Right lobe of liver (tissue), 6 donors: ENCODE data around the gene SCRN2. TPM values are rescaled to one million over a fixed set of nuclear protein-coding genes. Genes with fewer than 3 reads are reported as not detected.

Experiments
- ATAC-seq, 4 donors: fragments of 200-7000 bp; cut with Tn5 transposase; one replicate each; pipeline ENCODE4 v1.9.1; 2020; ENCODE audit warnings: mild to moderate bottlenecking in 4 of 4, moderate library complexity in 4 of 4
- DNase-seq, 3 donors: peaks; one replicate each; pipeline ENCODE4 v3.0.0-alpha.2; 2020
- H3K27ac ChIP-seq, 3 donors: fragments of 200-600 bp; one replicate each; pipeline ENCODE4 v1.8.0; 2022
- H3K27me3 ChIP-seq, 2 donors: fragments of 200-600 bp; one replicate each; pipeline ENCODE4 v1.8.0; 2022
- H3K36me3 ChIP-seq, 4 donors: fragments of 200-600 bp; sonication (generic) in 1 of 4; one replicate each; pipeline versions ENCODE4 v1.5.1 to v1.8.0; 2017 to 2022; ENCODE audit warnings: control low read depth in 1 of 4
- H3K4me1 ChIP-seq, 4 donors: fragments of 200-600 bp; sonication (generic) in 1 of 4; one replicate each; pipeline versions ENCODE4 v1.5.1 to v1.8.0; 2017 to 2022; ENCODE audit warnings: control low read depth in 1 of 4
- H3K4me3 ChIP-seq, 3 donors: fragments of 200-600 bp; one replicate each; pipeline ENCODE4 v1.8.0; 2022
- H3K9me3 ChIP-seq, 4 donors: fragments of 200-600 bp; sonication (generic) in 1 of 4; one replicate each; pipeline versions ENCODE4 v1.5.1 to v1.8.0; 2017 to 2022; ENCODE audit warnings: control low read depth in 1 of 4
- POLR2A ChIP-seq: fragments of 450-650 bp; IDR thresholded peaks from one replicate; pipeline ENCODE4 v1.6.1; 2017; ENCODE audit warnings: antibody characterized with exemption, mild to moderate bottlenecking
- WGBS: methylation state at CpG from one replicate; pipeline ENCODE4 v1.1.6; 2018; ENCODE audit warnings: low coverage, low lambda C conversion rate; ENCODE audit not compliant: insufficient coverage; ENCODE audit errors: missing lambda C conversion rate; 5-methylcytosine and 5-hydroxymethylcytosine counted together
- intact Hi-C, 2 donors: fragments of 100-400 bp; cut with DNase I; formaldehyde crosslinking; loops; one replicate each; pipeline versions ENCODE4 v1.11.2 to v1.14.1; 2022
- total RNA-seq, 6 experiments: library from RNA; depleted of rRNA in 2 of 6; stranded (reverse); fragments of >200 nt in 2 of 6; fragmentation: NEBNext Ultra II Directional in 3 of 6; extraction: Animal tissue kit (Norgen Biotek cat#: 25700) in 3 of 6; gene quantifications; one replicate each; pipeline versions ENCODE4 v1.1.0 to v1.2.4, GENCODE V29; 2016 to 2023
- TF ChIP-seq, protein P1 (sequence below), 4 donors: fragments of 200-600 bp in 3 of 4; fragments of 450-650 bp in 1 of 4; IDR thresholded peaks; one replicate each; pipeline versions ENCODE4 v1.5.1 to v1.8.0; 2016 to 2022; ENCODE audit warnings: antibody characterized with exemption in 4 of 4, mild to moderate bottlenecking in 2 of 4
- donor health status: DM: no; HTN: yes; CAD: no.
- donor health status: DM: no; HTN: no; CAD: no.
- donor health status: DM: no; HTN: no; CAD: no.
- donor health status: DM: no; HTN: yes; CAD: no.
- donor health status: DM: no; HTN: yes; CAD: no.

The SCRN2 gene
- total RNA-seq, 6 experiments from 2014 or later: 18.1 to 25.7 (median 19.6) TPM

DNA sequence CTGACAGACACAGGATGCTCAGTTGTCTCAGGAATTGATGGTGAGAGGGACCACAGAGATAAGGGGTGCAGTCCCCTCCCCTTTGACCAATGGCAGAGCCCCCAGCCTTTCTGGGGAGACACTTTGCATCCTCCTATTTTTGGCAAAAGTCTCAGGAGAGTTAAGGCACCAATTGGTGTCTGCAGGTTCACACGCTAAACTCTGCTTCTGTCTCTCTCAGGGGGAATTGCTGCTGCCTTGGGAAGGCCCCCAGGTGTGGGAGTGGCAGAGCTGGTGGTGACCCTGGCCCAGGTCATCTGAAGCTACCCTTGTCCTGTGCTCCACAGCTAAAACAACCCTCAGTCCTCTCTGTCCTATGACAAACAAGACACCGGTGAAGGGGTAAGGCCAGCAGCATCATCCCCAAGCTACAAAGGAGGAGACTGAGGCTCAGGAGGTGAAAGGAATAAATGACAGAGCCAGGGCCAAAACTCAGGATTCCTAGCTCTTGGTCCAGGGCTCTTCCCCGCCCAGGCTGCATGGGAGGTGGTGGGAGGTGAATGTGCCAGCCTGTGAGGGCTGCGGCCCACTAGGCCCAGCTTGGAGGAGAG, 39.8 kb downstream of the SCRN2 start:
- intact Hi-C loops: loop anchor here in 1 of 2 donors (10.0 kb wide), 1 partner anchor 96 kb away; no protein-coding TSS in a partner anchor
- 70% methylated on average over 2 of the region's 4 CpGs for WGBS
- H3K9me3 ChIP-seq: no peaks in the 10 kb centered on the region
- H3K4me1 ChIP-seq: no peaks in the 10 kb centered on the region
- no peaks in the 10 kb centered on the region for H3K27me3 ChIP-seq
- H3K4me3 ChIP-seq: no peak overlapping the region
- TF ChIP-seq, protein P1, sequence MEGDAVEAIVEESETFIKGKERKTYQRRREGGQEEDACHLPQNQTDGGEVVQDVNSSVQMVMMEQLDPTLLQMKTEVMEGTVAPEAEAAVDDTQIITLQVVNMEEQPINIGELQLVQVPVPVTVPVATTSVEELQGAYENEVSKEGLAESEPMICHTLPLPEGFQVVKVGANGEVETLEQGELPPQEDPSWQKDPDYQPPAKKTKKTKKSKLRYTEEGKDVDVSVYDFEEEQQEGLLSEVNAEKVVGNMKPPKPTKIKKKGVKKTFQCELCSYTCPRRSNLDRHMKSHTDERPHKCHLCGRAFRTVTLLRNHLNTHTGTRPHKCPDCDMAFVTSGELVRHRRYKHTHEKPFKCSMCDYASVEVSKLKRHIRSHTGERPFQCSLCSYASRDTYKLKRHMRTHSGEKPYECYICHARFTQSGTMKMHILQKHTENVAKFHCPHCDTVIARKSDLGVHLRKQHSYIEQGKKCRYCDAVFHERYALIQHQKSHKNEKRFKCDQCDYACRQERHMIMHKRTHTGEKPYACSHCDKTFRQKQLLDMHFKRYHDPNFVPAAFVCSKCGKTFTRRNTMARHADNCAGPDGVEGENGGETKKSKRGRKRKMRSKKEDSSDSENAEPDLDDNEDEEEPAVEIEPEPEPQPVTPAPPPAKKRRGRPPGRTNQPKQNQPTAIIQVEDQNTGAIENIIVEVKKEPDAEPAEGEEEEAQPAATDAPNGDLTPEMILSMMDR (IDR thresholded peaks at IDR 0.05): no peak
- no peak for TF ChIP-seq POLR2A
- ATAC-seq: no peak
- H3K36me3 ChIP-seq: no peaks in the 10 kb centered on the region
- no peak overlapping the region for H3K27ac ChIP-seq
- no peak for DNase-seq

DNA sequence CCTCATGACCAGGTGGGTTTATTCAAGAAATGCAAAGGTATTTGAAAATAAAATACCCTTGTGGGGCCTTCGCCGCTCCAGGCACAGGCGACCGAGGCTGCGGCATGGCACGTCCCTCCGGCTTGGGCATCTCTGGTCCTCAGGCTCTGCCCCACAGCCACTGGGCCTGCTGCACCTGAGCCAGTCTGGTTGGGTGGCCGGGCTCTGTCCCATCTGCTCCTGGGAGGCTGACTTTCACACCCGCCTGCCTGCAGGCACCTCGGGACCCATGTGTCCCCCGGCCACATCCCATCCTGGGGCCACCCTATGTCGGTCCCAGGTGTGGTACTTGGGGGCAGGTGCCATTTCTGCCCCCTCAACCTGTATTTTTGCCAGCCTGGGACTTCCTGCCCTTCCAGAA, 40.4 kb downstream of the SCRN2 start:
- intact Hi-C loops: loop anchor here in 1 of 2 donors (10.0 kb wide), 1 partner anchor 96 kb away; no protein-coding TSS in a partner anchor
- H3K4me1 ChIP-seq: no peaks in the 10 kb centered on the region
- H3K27ac ChIP-seq: no peak overlapping the region
- H3K9me3 ChIP-seq: no peaks in the 10 kb centered on the region
- H3K27me3 ChIP-seq: no peaks in the 10 kb centered on the region
- H3K4me3 ChIP-seq: no peak overlapping the region
- no peak for TF ChIP-seq POLR2A
- no peaks in the 10 kb centered on the region for H3K36me3 ChIP-seq
- no peak for DNase-seq
- peak in 1 of 4 donors; percentile 14 for ATAC-seq
- 89% methylated on average over 5 of the region's 12 CpGs for WGBS

DNA sequence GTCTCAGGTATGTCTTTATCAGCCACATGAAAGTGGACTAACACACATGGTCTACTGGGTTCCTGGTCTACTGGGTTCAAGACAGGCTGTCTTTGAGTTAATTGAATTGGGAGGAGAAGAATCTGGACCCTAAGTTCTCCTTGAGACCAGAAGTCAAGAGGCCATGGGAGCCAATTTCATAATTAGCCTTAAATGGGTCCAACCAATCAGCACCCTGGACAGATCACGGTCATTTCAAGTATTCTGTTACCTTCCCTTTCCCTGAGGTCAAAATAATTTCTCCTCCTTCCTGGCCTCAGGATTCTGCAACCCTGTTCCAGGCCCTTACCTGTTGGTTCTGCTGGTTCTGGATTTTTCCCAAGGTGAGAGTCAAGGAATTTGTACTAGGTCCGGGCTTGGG, 43.3 kb downstream of the SCRN2 start:
- Histone ChIP-seq H3K27me3 (no peaks in the 10 kb centered on the region), H3K4me1 (no peaks in the 10 kb centered on the region), H3K36me3 (no peaks in the 10 kb centered on the region), H3K9me3 (no peaks in the 10 kb centered on the region), H3K4me3 (no peak overlapping the region), H3K27ac (no peak overlapping the region)
- intact Hi-C loops: no loop called here
- no peak for DNase-seq
- 42% methylated on average over 2 of the region's 2 CpGs for WGBS
- TF ChIP-seq POLR2A: no peak
- TF ChIP-seq, protein P1 (IDR thresholded peaks at IDR 0.05): no peak
- ATAC-seq: no peak

DNA sequence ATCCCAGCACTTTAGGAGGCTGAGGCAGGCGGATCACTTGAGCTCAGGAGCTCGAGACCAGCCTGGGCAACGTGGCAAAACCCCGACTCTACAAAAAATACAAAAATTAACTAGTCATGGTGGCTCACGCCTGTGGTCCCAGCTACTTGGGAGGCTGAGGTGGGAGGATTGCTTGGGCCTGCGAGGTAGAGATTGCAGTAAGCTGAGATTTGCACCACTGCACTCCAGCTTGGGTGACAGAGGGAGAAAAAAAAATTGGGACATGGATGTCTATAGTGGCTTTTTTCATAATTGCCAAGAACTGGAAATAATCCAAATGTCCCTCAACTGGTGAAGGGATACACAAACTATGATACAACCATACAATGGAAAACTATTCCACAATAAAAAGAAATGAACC, 48.1 kb downstream of the SCRN2 start:
- H3K27me3 ChIP-seq: peaks cover 7 to 17% of the 10 kb centered on the region in 2 donors
- no peak for TF ChIP-seq POLR2A
- TF ChIP-seq, protein P1 (IDR thresholded peaks at IDR 0.05): no peak
- ATAC-seq (no peak), DNase-seq (no peak)
- H3K36me3 ChIP-seq: no peaks in the 10 kb centered on the region
- H3K9me3 ChIP-seq: no peaks in the 10 kb centered on the region
- H3K4me3 ChIP-seq: no peak overlapping the region
- H3K4me1 ChIP-seq: no peaks in the 10 kb centered on the region
- 43% methylated on average over 6 of the region's 6 CpGs for WGBS
- no peak overlapping the region for H3K27ac ChIP-seq
- intact Hi-C loops: no loop called here

DNA sequence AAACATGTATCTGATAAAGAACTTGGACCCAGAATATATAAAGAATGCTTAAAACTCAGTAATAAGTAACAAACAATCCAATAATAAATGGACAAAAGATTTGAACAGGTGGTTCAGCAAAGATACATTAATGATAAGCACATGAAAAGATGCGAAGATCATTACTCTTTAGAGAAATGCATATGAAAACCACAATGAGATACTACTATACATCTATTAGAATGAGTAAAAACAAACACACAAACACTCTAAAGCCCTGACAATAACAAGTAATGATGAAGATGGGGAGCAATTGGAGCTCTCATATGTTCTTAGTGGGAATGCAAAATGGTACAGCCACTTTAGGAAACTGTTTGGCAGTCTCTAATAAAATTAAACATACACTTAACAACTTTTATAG, 48.6 kb downstream of the SCRN2 start:
- H3K9me3 ChIP-seq: no peaks in the 10 kb centered on the region
- TF ChIP-seq POLR2A: no peak
- TF ChIP-seq, protein P1 (IDR thresholded peaks at IDR 0.05): no peak
- ATAC-seq (no peak), DNase-seq (no peak)
- 63% methylated on average over 1 of the region's 1 CpG for WGBS
- H3K27me3 ChIP-seq: peaks cover 7 to 17% of the 10 kb centered on the region in 2 donors
- no peak overlapping the region for H3K27ac ChIP-seq
- H3K36me3 ChIP-seq: no peaks in the 10 kb centered on the region
- intact Hi-C loops: no loop called here
- H3K4me3 ChIP-seq: no peak overlapping the region
- no peaks in the 10 kb centered on the region for H3K4me1 ChIP-seq
